GM23248 (cell line): ENCODE measurements around the gene ATM. TPM values are rescaled to one million over a fixed set of nuclear protein-coding genes. Genes with fewer than 3 reads are reported as not detected.

Source experiments
- DNase-seq: peaks from one replicate; pipeline ENCODE4 v3.0.0-alpha.2; 2015
- H2AFZ ChIP-seq: fragments of 200-600 bp; sonication (generic); 2 replicates; pipeline ENCODE4 v1.6.1; 2016; ENCODE audit warnings: antibody characterized with exemption
- H3F3A ChIP-seq: fragments of 200-600 bp; sonication (generic); 2 replicates; pipeline ENCODE4 v1.6.1; 2016; ENCODE audit warnings: mild to moderate bottlenecking, antibody characterized with exemption, mixed run types; ENCODE audit not compliant: insufficient read depth
- H3K27ac ChIP-seq: fragments of 200-600 bp; sonication (generic); 2 replicates; pipeline ENCODE4 v1.5.1; 2016; ENCODE audit warnings: mild to moderate bottlenecking
- H3K27me3 ChIP-seq: fragments of 200-600 bp; sonication (generic); replicated peaks from 2 replicates; pipeline ENCODE4 v1.6.1; 2016; ENCODE audit warnings: mild to moderate bottlenecking; ENCODE audit not compliant: insufficient read depth
- H3K36me3 ChIP-seq: fragments of 200-600 bp; sonication (generic); 2 replicates; pipeline ENCODE4 v1.6.1; 2016; ENCODE audit warnings: low read depth, mild to moderate bottlenecking
- H3K4me1 ChIP-seq: fragments of 200-600 bp; sonication (generic); 2 replicates; pipeline ENCODE4 v1.6.1; 2016; ENCODE audit warnings: mild to moderate bottlenecking; ENCODE audit not compliant: insufficient read depth
- H3K4me2 ChIP-seq: fragments of 200-600 bp; sonication (generic); one replicate; pipeline ENCODE4 v1.6.1; 2016; ENCODE audit warnings: mild to moderate bottlenecking; ENCODE audit not compliant: unreplicated experiment
- H3K4me3 ChIP-seq: fragments of 200-600 bp; sonication (generic); 2 replicates; pipeline ENCODE4 v1.5.1; 2016; ENCODE audit warnings: mild to moderate bottlenecking
- H3K79me2 ChIP-seq: fragments of 200-600 bp; sonication (generic); 2 replicates; pipeline ENCODE4 v1.6.1; 2016; ENCODE audit warnings: mild to moderate bottlenecking; ENCODE audit not compliant: insufficient read depth
- H3K9ac ChIP-seq: fragments of 200-600 bp; sonication (generic); 2 replicates; pipeline ENCODE4 v1.6.1; 2016; ENCODE audit warnings: mild to moderate bottlenecking
- H3K9me2 ChIP-seq: fragments of 200-600 bp; sonication (generic); 2 replicates; pipeline ENCODE4 v1.6.1; 2016; ENCODE audit warnings: mixed run types, mild to moderate bottlenecking, moderate library complexity; ENCODE audit not compliant: insufficient read depth
- H3K9me3 ChIP-seq: fragments of 200-600 bp; sonication (generic); one replicate; pipeline ENCODE4 v1.6.1; 2017; ENCODE audit warnings: low read depth
- H4K20me1 ChIP-seq: fragments of 200-600 bp; sonication (generic); 2 replicates; pipeline ENCODE4 v1.6.0; 2016; ENCODE audit not compliant: insufficient read depth
- EZH2 ChIP-seq: fragments of 200-600 bp; sonication (generic); IDR thresholded peaks from 2 replicates; pipeline ENCODE4 v1.6.1; 2018; ENCODE audit warnings: antibody characterized with exemption, mild to moderate bottlenecking; ENCODE audit not compliant: insufficient read depth, poor library complexity, severe bottlenecking
- EZH2phosphoT487 ChIP-seq: fragments of 200-600 bp; sonication (generic); IDR thresholded peaks from 2 replicates; pipeline ENCODE4 v1.6.1; 2018; ENCODE audit warnings: antibody characterized with exemption, moderate library complexity, mild to moderate bottlenecking, low read depth; ENCODE audit not compliant: insufficient read depth
- WGBS, 2 experiments: methylation state at CpG; one replicate each; pipeline ENCODE4 v1.1.6; 2015 to 2017; ENCODE audit warnings: low lambda C conversion rate in 2 of 2, low coverage in 1 of 2; ENCODE audit errors: missing lambda C conversion rate in 2 of 2; 5-methylcytosine and 5-hydroxymethylcytosine counted together
- in situ Hi-C: fragments of 300-500 bp; cut with MboI; formaldehyde crosslinking; loops from 2 replicates; pipeline ENCODE4 v1.15.0; 2020
- polyA plus RNA-seq: library from polyadenylated mRNA; unstranded; fragments of >200 nt; fragmentation: Nextera tagmentation; extraction: Ambion mirVana; gene quantifications from 2 replicates; pipeline ENCODE4 v1.2.1, GENCODE V29; 2016
- total RNA-seq: library from RNA; depleted of rRNA; stranded (reverse); fragments of >200 nt; shearing (Covaris generic); gene quantifications from 2 replicates; pipeline ENCODE4 v1.2.3, GENCODE V29; 2014

Gene ATM
- total and polyA plus RNA-seq, 2 experiments from 2014 or later = 16.5 to 69.2 TPM

DNA sequence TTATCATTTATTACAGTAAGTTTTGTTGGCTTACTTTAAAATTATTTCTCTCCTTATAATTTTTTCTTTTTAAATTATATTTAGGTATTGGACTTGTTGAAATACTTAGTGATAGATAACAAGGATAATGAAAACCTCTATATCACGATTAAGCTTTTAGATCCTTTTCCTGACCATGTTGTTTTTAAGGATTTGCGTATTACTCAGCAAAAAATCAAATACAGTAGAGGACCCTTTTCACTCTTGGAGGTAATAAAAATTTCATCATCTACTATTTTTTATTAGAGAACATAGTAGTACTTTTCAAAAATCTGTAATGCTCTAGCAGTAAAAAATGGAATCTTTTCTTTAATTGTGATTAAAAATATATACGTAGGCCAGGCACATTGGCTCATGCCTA is 70.4 kb downstream of the ATM start:
- Histone ChIP-seq H2AFZ (no peak overlapping the region), H3K27ac (no peak overlapping the region), H4K20me1 (no peaks in the 10 kb centered on the region), H3K79me2 (no peaks in the 10 kb centered on the region), H3K4me1 (peaks cover 9% of the 10 kb centered on the region), H3K27me3 (no peaks in the 10 kb centered on the region), H3K9ac (no peak overlapping the region), H3K4me2 (no peak overlapping the region), H3K9me2 (no peaks in the 10 kb centered on the region), H3K9me3 (no peaks in the 10 kb centered on the region), H3K36me3 (peaks cover 31% of the 10 kb centered on the region), H3F3A (no peaks in the 10 kb centered on the region), H3K4me3 (no peak overlapping the region)
- no peak for TF ChIP-seq EZH2
- TF ChIP-seq EZH2phosphoT487 = no peak
- no peak for DNase-seq
- 96% methylated on average over 3 of the region's 3 CpGs for WGBS, 2 experiments
- in situ Hi-C loops = no loop called here

DNA sequence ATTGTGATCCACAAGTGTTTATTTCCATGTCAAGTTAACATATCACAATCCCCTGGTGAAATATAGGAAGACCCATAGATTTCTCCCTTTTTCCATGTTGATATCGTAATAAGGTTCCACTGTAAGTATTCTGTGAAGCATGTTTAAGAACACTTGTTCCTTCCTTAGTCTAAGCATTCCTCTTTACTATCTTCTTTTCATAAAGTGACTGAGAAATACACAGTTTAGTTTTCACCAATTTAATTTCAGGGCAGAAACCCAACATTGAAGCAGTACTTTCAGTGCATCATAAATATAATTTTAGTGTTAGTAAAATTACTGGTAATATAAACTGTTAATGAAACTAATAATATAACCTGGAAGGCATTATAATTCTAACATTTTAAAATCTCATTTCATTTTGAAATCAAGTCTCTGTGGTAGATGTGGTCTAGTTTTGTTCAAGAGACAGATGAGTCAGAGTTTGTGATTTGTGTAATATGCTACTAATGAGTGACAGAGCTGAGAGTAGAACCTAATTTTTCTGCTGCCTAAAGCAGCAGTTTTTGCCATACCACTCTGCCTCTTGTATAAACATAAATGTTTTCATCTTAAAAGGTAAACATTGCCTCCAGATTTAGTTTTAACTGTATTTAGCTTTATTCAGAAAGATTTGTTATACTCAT is 79.4 kb downstream of the ATM start:
- 97 to 100% methylated on average over 1 of the region's 1 CpG for WGBS, 2 experiments
- Histone ChIP-seq H3K4me3 (no peak overlapping the region), H3K36me3 (peaks cover 64% of the 10 kb centered on the region), H3K9ac (no peak overlapping the region), H3K9me2 (no peaks in the 10 kb centered on the region), H4K20me1 (no peaks in the 10 kb centered on the region), H3K9me3 (no peaks in the 10 kb centered on the region), H3F3A (no peaks in the 10 kb centered on the region), H3K27me3 (no peaks in the 10 kb centered on the region), H3K79me2 (no peaks in the 10 kb centered on the region), H2AFZ (no peak overlapping the region), H3K4me2 (no peak overlapping the region), H3K4me1 (peaks cover 7% of the 10 kb centered on the region), H3K27ac (no peak overlapping the region)
- peak; percentile 44 for DNase-seq
- in situ Hi-C loops = no loop called here
- TF ChIP-seq EZH2phosphoT487 = no peak
- no peak for TF ChIP-seq EZH2

DNA sequence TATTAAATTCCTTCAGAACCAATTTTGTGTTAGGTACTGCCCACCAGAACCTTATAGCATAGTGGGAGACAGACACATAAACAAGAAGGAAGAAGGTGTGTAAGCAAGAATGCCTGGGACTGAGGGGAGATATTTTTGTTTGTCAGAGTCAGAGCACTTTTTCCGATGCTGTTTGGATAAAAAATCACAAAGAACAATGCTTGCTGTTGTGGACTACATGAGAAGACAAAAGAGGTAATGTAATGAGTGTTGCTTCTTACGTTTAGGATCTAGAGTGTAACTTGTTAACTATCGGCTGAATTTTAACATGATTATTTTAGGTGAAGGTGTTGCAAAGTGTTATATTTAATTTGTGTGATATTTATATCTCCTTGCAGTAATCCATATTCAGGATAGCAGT is 84.9 kb downstream of the ATM start:
- no peak for DNase-seq
- Histone ChIP-seq H3K9me3 (no peaks in the 10 kb centered on the region), H3K27ac (no peak overlapping the region), H3K27me3 (no peaks in the 10 kb centered on the region), H3K79me2 (no peaks in the 10 kb centered on the region), H4K20me1 (no peaks in the 10 kb centered on the region), H3K9me2 (no peaks in the 10 kb centered on the region), H3K36me3 (peaks cover 59% of the 10 kb centered on the region), H3F3A (no peaks in the 10 kb centered on the region), H3K4me1 (no peaks in the 10 kb centered on the region), H3K9ac (no peak overlapping the region), H3K4me2 (no peak overlapping the region), H2AFZ (no peak overlapping the region), H3K4me3 (no peak overlapping the region)
- TF ChIP-seq EZH2phosphoT487 = no peak
- no peak for TF ChIP-seq EZH2
- WGBS, 2 experiments = 88 to 91% methylated on average over 3 of the region's 3 CpGs
- in situ Hi-C loops = no loop called here

DNA sequence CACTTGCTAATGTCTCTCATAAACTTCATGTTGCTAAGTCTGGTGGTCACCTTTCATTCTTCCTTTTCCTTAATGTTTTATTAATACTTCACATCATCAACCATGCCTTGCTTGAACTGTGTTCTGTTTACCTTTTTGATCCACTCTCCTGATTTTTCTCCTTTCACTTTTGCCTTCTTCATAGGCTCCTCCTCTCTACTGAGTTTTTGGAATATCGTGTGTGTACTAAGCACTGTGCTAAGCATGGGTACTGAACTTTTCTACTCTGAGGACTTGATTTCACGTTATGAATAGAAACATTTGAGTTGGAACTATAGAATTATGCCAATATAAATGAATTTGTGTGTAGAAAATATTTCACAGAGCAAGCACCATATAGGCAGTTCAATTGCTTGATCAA is 90.6 kb downstream of the ATM start:
- no peak overlapping the region for H3K4me2 ChIP-seq
- TF ChIP-seq EZH2 (no peak), EZH2phosphoT487 (no peak)
- H3K9ac ChIP-seq = no peak overlapping the region

More for the DNA sequence above, 90.6 kb downstream of the ATM start:
- Histone ChIP-seq H4K20me1 (no peaks in the 10 kb centered on the region), H3K4me1 (no peaks in the 10 kb centered on the region; the same call in 1 of the 2 replicates), H3K36me3 (peaks cover 29% of the 10 kb centered on the region), H3F3A (no peaks in the 10 kb centered on the region), H3K9me3 (no peaks in the 10 kb centered on the region), H3K27me3 (no peaks in the 10 kb centered on the region), H3K27ac (no peak overlapping the region), H3K79me2 (no peaks in the 10 kb centered on the region), H2AFZ (no peak overlapping the region), H3K9me2 (no peaks in the 10 kb centered on the region), H3K4me3 (no peak overlapping the region)
- WGBS, 2 experiments = 73 to 80% methylated on average over 2 of the region's 2 CpGs
- DNase-seq = no peak
- in situ Hi-C loops = no loop called here
